Keratinocyte (primary cell): Measurements from ENCODE around the gene SYCE3. TPM values are rescaled to one million over a fixed set of nuclear protein-coding genes. Genes with fewer than 3 reads are reported as not detected.

Source experiments
- DNase-seq: peaks from one replicate; pipeline ENCODE4 v3.0.0-alpha.2; 2011; ENCODE audit warnings: low read depth, missing footprints, low spot score
- FAIRE-seq: peaks from 2 replicates; lab custom pipeline; 2011; peaks lifted over from hg19 to GRCh38; lab: Jason Lieb, UNC
- H2AFZ ChIP-seq: 2 replicates; pipeline ENCODE4 v1.6.0; 2012; ENCODE audit warnings: low read length, control low read depth, inconsistent platforms; ENCODE audit not compliant: control insufficient read depth
- H3K27ac ChIP-seq: 2 replicates; pipeline ENCODE4 v1.5.1; 2011; ENCODE audit warnings: low read length; ENCODE audit not compliant: control insufficient read depth, insufficient read depth
- H3K27me3 ChIP-seq: 3 replicates; pipeline ENCODE4 v1.6.0; 2011; ENCODE audit warnings: low read length; ENCODE audit not compliant: control insufficient read depth, insufficient read depth; ENCODE audit errors: extremely low read depth
- H3K36me3 ChIP-seq, 2 experiments: 2 replicates in 1 of 2; 3 replicates in 1 of 2; pipeline ENCODE4 v1.5.1; 2011; ENCODE audit warnings: low read length in 2 of 2, mild to moderate bottlenecking in 1 of 2; ENCODE audit not compliant: control insufficient read depth in 2 of 2, insufficient read depth in 2 of 2; ENCODE audit errors: extremely low read depth in 1 of 2
- H3K4me1 ChIP-seq: 3 replicates; pipeline ENCODE4 v1.5.1; 2011; ENCODE audit warnings: low read length; ENCODE audit not compliant: control insufficient read depth, insufficient read depth; ENCODE audit errors: extremely low read depth
- H3K4me2 ChIP-seq: 3 replicates; pipeline ENCODE4 v1.6.0; 2011; ENCODE audit warnings: low read depth, low read length; ENCODE audit not compliant: control insufficient read depth, insufficient read depth; ENCODE audit errors: extremely low read depth
- H3K4me3 ChIP-seq, 3 experiments: fragments of 200-600 bp in 1 of 3; sonication (generic) in 1 of 3; 2 replicates in 2 of 3; 3 replicates in 1 of 3; pipeline ENCODE4 v1.5.1; 2011 to 2016; ENCODE audit warnings: low read length in 3 of 3, mild to moderate bottlenecking in 3 of 3, control low read depth in 2 of 3, inconsistent platforms in 1 of 3, low read depth in 1 of 3, mixed read lengths in 1 of 3, mixed run types in 1 of 3, moderate library complexity in 1 of 3; ENCODE audit not compliant: control insufficient read depth in 2 of 3, insufficient read depth in 2 of 3; ENCODE audit errors: extremely low read depth in 1 of 3
- H3K79me2 ChIP-seq: 2 replicates; pipeline ENCODE4 v1.6.0; 2012; ENCODE audit warnings: low read length; ENCODE audit not compliant: control insufficient read depth, insufficient read depth
- H3K9ac ChIP-seq: 3 replicates; pipeline ENCODE4 v1.6.0; 2011; ENCODE audit warnings: low read length; ENCODE audit not compliant: control insufficient read depth, insufficient read depth; ENCODE audit errors: extremely low read depth
- H3K9me1 ChIP-seq: 3 replicates; pipeline ENCODE4 v1.6.0; 2011; ENCODE audit warnings: low read length; ENCODE audit not compliant: control insufficient read depth, insufficient read depth; ENCODE audit errors: extremely low read depth
- H3K9me3 ChIP-seq: 2 replicates; pipeline ENCODE4 v1.5.1; 2012; ENCODE audit warnings: low read depth, low read length; ENCODE audit not compliant: control insufficient read depth
- H4K20me1 ChIP-seq: 3 replicates; pipeline ENCODE4 v1.6.0; 2011; ENCODE audit warnings: low read length; ENCODE audit not compliant: control insufficient read depth, insufficient read depth; ENCODE audit errors: extremely low read depth
- EZH2 ChIP-seq: IDR thresholded peaks from one replicate; pipeline ENCODE4 v1.6.1; 2012; ENCODE audit warnings: inconsistent platforms, mild to moderate bottlenecking, low read length, moderate library complexity
- dilution Hi-C: fragments of 300-500 bp; cut with MboI; formaldehyde crosslinking; loops from one replicate; pipeline ENCODE4 v1.7.0; 2020; ENCODE audit warnings: low sequenced_read_pairs; ENCODE audit not compliant: extremely low pct_ligation_motif_present
- polyA plus RNA-seq, 5 experiments: library from polyadenylated mRNA; depleted of rRNA in 3 of 5; stranded (reverse) in 3 of 5; stranded (forward) in 1 of 5; unstranded in 1 of 5; fragments of >200 nt; gene quantifications; 1 replicate in 1 of 5; 2 replicates in 3 of 5; 3 replicates in 1 of 5; pipeline versions ENCODE4 v1.2.1 to v1.2.3, GENCODE V29; 2011 to 2012; ENCODE audit warnings: missing spikeins in 2 of 5, low read depth in 1 of 5, low replicate concordance in 1 of 5
- TF ChIP-seq, protein P1 (sequence below), 3 experiments: IDR thresholded peaks in 1 of 3; conservative IDR thresholded peaks in 1 of 3; optimal IDR thresholded peaks in 1 of 3; 2 replicates in 2 of 3; 3 replicates in 1 of 3; pipeline versions ENCODE3 to v1.5.1; 2011; ENCODE audit warnings: low read length in 3 of 3, mild to moderate bottlenecking in 3 of 3, moderate library complexity in 2 of 3, control low read depth in 1 of 3, inconsistent platforms in 1 of 3; ENCODE audit not compliant: insufficient read depth in 2 of 3; ENCODE audit errors: extremely low read depth in 1 of 3

Gene SYCE3
- polyA plus RNA-seq, 1 donor (not counting 4 experiments of a cell fraction or from before 2014, with no cell fraction given): 0.17 TPM

DNA sequence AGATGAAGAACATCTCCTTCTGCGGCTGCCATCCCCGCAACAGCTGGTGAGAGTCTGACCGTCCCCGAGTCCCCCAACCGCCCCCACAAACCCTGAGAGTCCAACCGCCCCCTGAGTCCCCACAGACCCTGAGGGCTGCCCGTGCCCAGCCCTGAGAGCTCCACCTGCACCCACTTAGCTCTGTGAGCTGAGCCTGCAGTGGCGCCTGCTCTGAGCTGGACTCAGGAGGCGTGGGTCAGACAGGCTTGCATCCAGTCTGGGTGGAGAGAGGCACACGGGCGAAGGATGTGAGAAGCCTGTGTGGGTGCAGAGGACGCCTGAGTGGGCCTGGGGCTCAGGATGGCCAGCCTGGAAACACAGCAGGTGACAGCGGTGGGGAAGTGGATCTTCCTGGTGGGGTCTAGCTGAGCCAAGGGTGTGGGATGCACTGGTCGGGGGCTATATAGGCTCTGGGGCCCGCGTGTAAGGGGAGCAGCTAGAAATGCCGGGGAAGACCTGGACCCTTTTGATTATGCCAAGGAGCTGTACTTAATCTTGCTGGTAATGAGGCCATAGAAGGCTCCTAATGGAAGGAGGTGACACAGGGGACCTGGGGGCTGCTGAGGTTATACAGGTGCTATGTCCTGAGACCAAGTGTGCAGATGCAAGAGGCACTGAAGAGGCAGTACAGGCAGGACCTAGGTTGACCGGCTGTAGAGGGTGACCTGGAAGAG is 44.4 kb upstream of the SYCE3 start:
- H3K9me1 ChIP-seq: no peaks in the 10 kb centered on the region
- no peak for TF ChIP-seq EZH2
- TF ChIP-seq, protein P1, sequence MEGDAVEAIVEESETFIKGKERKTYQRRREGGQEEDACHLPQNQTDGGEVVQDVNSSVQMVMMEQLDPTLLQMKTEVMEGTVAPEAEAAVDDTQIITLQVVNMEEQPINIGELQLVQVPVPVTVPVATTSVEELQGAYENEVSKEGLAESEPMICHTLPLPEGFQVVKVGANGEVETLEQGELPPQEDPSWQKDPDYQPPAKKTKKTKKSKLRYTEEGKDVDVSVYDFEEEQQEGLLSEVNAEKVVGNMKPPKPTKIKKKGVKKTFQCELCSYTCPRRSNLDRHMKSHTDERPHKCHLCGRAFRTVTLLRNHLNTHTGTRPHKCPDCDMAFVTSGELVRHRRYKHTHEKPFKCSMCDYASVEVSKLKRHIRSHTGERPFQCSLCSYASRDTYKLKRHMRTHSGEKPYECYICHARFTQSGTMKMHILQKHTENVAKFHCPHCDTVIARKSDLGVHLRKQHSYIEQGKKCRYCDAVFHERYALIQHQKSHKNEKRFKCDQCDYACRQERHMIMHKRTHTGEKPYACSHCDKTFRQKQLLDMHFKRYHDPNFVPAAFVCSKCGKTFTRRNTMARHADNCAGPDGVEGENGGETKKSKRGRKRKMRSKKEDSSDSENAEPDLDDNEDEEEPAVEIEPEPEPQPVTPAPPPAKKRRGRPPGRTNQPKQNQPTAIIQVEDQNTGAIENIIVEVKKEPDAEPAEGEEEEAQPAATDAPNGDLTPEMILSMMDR (optimal IDR thresholded peaks at IDR 0.05 in 1 of 3, IDR thresholded peaks at IDR 0.05 in 1 of 3, conservative IDR thresholded peaks at IDR 0.05 in 1 of 3; ENCODE audit: extremely low read depth in 1 of 3, insufficient read depth in 2 of 3, low read length in 3 of 3): no peak
- H3K4me3 ChIP-seq: no peak overlapping the region
- no peak for FAIRE-seq
- no peaks in the 10 kb centered on the region for H3K4me1 ChIP-seq
- H4K20me1 ChIP-seq: no peaks in the 10 kb centered on the region
- H3K9ac ChIP-seq: no peak overlapping the region
- H3K27ac ChIP-seq: no peak overlapping the region
- peaks cover 42% of the 10 kb centered on the region for H3K27me3 ChIP-seq
- dilution Hi-C loops: no loop called here
- H3K4me2 ChIP-seq: no peak overlapping the region
- H3K36me3 ChIP-seq: no peaks in the 10 kb centered on the region
- no peaks in the 10 kb centered on the region for H3K79me2 ChIP-seq
- H2AFZ ChIP-seq: no peak overlapping the region
- H3K9me3 ChIP-seq: no peaks in the 10 kb centered on the region
- DNase-seq: no peak

DNA sequence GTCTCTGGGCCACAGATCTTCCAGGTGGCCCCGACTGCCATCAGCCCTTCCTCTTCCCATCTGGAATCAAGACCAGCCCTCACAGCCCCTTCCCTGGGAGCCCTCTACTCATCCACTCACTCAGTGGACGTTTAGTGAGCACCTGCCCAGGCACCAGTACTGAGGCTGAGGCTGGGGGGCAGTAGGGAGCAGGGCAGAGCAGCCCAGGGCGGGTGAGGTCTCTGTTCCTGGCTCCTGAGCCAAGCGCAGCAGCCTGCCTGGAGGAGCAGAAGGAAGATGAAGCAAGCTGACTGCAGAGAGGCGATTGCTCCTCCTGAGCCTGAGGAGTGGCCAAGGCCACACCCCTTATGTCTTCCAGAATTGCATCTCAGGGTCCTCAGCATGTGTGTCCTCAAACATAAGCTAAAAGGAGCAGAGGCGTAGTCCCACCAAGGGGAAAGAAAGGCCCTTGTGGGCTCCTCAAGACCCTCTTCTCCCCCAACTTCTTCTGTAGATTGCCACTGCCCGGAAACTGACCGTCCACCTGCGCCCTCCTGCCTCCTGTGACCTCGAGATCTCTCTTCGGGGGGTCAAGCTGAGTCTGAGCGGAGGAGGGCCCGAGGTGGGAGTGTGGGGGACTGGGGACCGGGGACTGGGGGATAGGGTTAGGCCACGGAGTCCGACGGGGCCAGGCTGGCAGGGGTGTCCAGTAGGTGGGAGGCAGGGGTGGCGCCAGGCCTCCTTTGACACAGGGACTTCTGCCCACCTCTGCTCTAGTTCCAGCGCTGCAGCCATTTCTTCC is 43.6 kb upstream of the SYCE3 start:
- FAIRE-seq: no peak
- H3K9me1 ChIP-seq: no peaks in the 10 kb centered on the region
- H3K4me1 ChIP-seq: no peaks in the 10 kb centered on the region
- H3K4me3 ChIP-seq: no peak overlapping the region
- dilution Hi-C loops: no loop called here
- DNase-seq: no peak
- H3K4me2 ChIP-seq: no peak overlapping the region
- no peaks in the 10 kb centered on the region for H4K20me1 ChIP-seq
- H3K79me2 ChIP-seq: no peaks in the 10 kb centered on the region
- no peak overlapping the region for H2AFZ ChIP-seq
- no peaks in the 10 kb centered on the region for H3K9me3 ChIP-seq
- TF ChIP-seq, protein P1 (optimal IDR thresholded peaks at IDR 0.05 in 1 of 3, IDR thresholded peaks at IDR 0.05 in 1 of 3, conservative IDR thresholded peaks at IDR 0.05 in 1 of 3; ENCODE audit: extremely low read depth in 1 of 3, insufficient read depth in 2 of 3, low read length in 3 of 3): peak in 1 of 3 experiments; percentile 30
- no peak for TF ChIP-seq EZH2
- H3K9ac ChIP-seq: no peak overlapping the region
- H3K36me3 ChIP-seq: no peaks in the 10 kb centered on the region
- H3K27me3 ChIP-seq: peaks cover 48% of the 10 kb centered on the region
- H3K27ac ChIP-seq: no peak overlapping the region
